Parathyroid adenoma (tissue), 2 donors: ENCODE data around the gene NUDT7.

Source experiments
- H2AFZ ChIP-seq: fragments of 300-600 bp; sonication (generic); one replicate; pipeline ENCODE4 v1.7.0; 2017; ENCODE audit warnings: antibody characterized with exemption, mild to moderate bottlenecking
- H3K27ac ChIP-seq: fragments of 300-600 bp; sonication (generic); one replicate; pipeline ENCODE4 v1.7.0; 2017
- H3K27me3 ChIP-seq: fragments of 300-600 bp; sonication (generic); one replicate; pipeline ENCODE4 v1.7.0; 2017; ENCODE audit warnings: low read length; ENCODE audit not compliant: control insufficient read depth, insufficient read depth
- H3K36me3 ChIP-seq: fragments of 300-600 bp; sonication (generic); one replicate; pipeline ENCODE4 v1.7.0; 2017; ENCODE audit warnings: low read length; ENCODE audit not compliant: control insufficient read depth, insufficient read depth
- H3K4me1 ChIP-seq: fragments of 300-600 bp; sonication (generic); one replicate; pipeline ENCODE4 v1.7.0; 2017; ENCODE audit warnings: control low read depth
- H3K4me2 ChIP-seq: fragments of 300-600 bp; sonication (generic); one replicate; pipeline ENCODE4 v1.7.0; 2017; ENCODE audit warnings: low read length
- H3K4me3 ChIP-seq: fragments of 300-600 bp; sonication (generic); one replicate; pipeline ENCODE4 v1.7.0; 2017; ENCODE audit warnings: low read depth, low read length
- H3K79me2 ChIP-seq: fragments of 300-600 bp; sonication (generic); one replicate; pipeline ENCODE4 v1.7.0; 2017; ENCODE audit warnings: control low read depth
- H3K9ac ChIP-seq: fragments of 300-600 bp; sonication (generic); one replicate; pipeline ENCODE4 v1.7.0; 2017; ENCODE audit warnings: mild to moderate bottlenecking
- H3K9me3 ChIP-seq: fragments of 300-600 bp; sonication (generic); one replicate; pipeline ENCODE4 v1.7.0; 2017; ENCODE audit warnings: low read length; ENCODE audit not compliant: control insufficient read depth
- CTCF ChIP-seq: fragments of 300-600 bp; sonication (generic); IDR thresholded peaks from one replicate; pipeline ENCODE4 v1.7.0; 2017; ENCODE audit warnings: antibody characterized with exemption, mild to moderate bottlenecking
- donor health status: primary hyperparathyroidism.

The NUDT7 gene

GRCh38 chr16:77684181-77684526 lies 38.2 kb upstream of the NUDT7 start:
- H3K27ac ChIP-seq: no peak overlapping the region
- H2AFZ ChIP-seq: no peak overlapping the region
- no peak overlapping the region for H3K9ac ChIP-seq
- H3K4me3 ChIP-seq: no peak overlapping the region
- H3K4me1 ChIP-seq: no peaks in the 10 kb centered on the region
- no peaks in the 10 kb centered on the region for H3K27me3 ChIP-seq
- H3K9me3 ChIP-seq: no peaks in the 10 kb centered on the region
- no peaks in the 10 kb centered on the region for H3K36me3 ChIP-seq
- TF ChIP-seq CTCF: no peak
- no peaks in the 10 kb centered on the region for H3K79me2 ChIP-seq
- H3K4me2 ChIP-seq: no peak overlapping the region

GRCh38 chr16:77686385-77686784 lies 35.9 kb upstream of the NUDT7 start:
- TF ChIP-seq CTCF: no peak
- no peaks in the 10 kb centered on the region for H3K79me2 ChIP-seq
- H3K4me1 ChIP-seq: no peaks in the 10 kb centered on the region
- H2AFZ ChIP-seq: no peak overlapping the region
- H3K27me3 ChIP-seq: no peaks in the 10 kb centered on the region
- H3K9me3 ChIP-seq: no peaks in the 10 kb centered on the region
- H3K27ac ChIP-seq: no peak overlapping the region
- H3K36me3 ChIP-seq: no peaks in the 10 kb centered on the region
- no peak overlapping the region for H3K9ac ChIP-seq
- H3K4me2 ChIP-seq: no peak overlapping the region
- H3K4me3 ChIP-seq: no peak overlapping the region

GRCh38 chr16:77689971-77690370 lies 32.3 kb upstream of the NUDT7 start:
- H3K9me3 ChIP-seq: no peaks in the 10 kb centered on the region
- H3K36me3 ChIP-seq: no peaks in the 10 kb centered on the region
- H2AFZ ChIP-seq: no peak overlapping the region
- H3K9ac ChIP-seq: no peak overlapping the region
- no peaks in the 10 kb centered on the region for H3K4me1 ChIP-seq
- H3K4me3 ChIP-seq: no peak overlapping the region
- H3K79me2 ChIP-seq: no peaks in the 10 kb centered on the region
- TF ChIP-seq CTCF: no peak
- H3K27me3 ChIP-seq: no peaks in the 10 kb centered on the region
- no peak overlapping the region for H3K27ac ChIP-seq
- H3K4me2 ChIP-seq: no peak overlapping the region

- no peak for TF ChIP-seq CTCF
- Histone ChIP-seq H3K79me2 (no peaks in the 10 kb centered on the region), H3K4me3 (no peak overlapping the region), H3K27ac (no peak overlapping the region), H3K4me2 (no peak overlapping the region), H3K27me3 (no peaks in the 10 kb centered on the region), H3K4me1 (no peaks in the 10 kb centered on the region), H3K36me3 (no peaks in the 10 kb centered on the region), H3K9me3 (no peaks in the 10 kb centered on the region), H2AFZ (no peak overlapping the region), H3K9ac (no peak overlapping the region)
These were observed 31.9 kb upstream of the NUDT7 start for GRCh38 chr16:77690416-77690815.

GRCh38 chr16:77692612-77693011 lies 29.7 kb upstream of the NUDT7 start:
- no peaks in the 10 kb centered on the region for H3K27me3 ChIP-seq

More at GRCh38 chr16:77692612-77693011, 29.7 kb upstream of the NUDT7 start:
- TF ChIP-seq CTCF: no peak
- Histone ChIP-seq H3K9me3 (no peaks in the 10 kb centered on the region), H3K4me3 (no peak overlapping the region), H3K79me2 (no peaks in the 10 kb centered on the region), H3K4me1 (peaks cover 10% of the 10 kb centered on the region), H2AFZ (no peak overlapping the region), H3K36me3 (no peaks in the 10 kb centered on the region), H3K27ac (no peak overlapping the region), H3K4me2 (no peak overlapping the region), H3K9ac (no peak overlapping the region)
